DMS79 treated with DMSO at 0.1 percent for 48 hours (cell line): ENCODE data around the gene SRC.
"Not testable (repeated sequence)": the region's sequence is repeated elsewhere in the genome, so short reads cannot be mapped to it uniquely, and the experiment has no call there.

Source experiments
- DNase-seq: peaks from one replicate; lab custom pipeline; 2025; lab: John Stamatoyannopoulos, UW

Gene SRC

GRCh38 chr20:37364013-37364926 is 18.3 kb downstream of the SRC start:
- no peak for DNase-seq

GRCh38 chr20:37364927-37365272 is 19.0 kb downstream of the SRC start:
- no peak for DNase-seq

GRCh38 chr20:37365760-37366638 is 20.1 kb downstream of the SRC start:
- DNase-seq, result no peak

- DNase-seq, result no peak
These were observed 20.8 kb downstream of the SRC start for GRCh38 chr20:37366743-37367142.

GRCh38 chr20:37369846-37370245 is 23.9 kb downstream of the SRC start:
- no peak for DNase-seq

- not testable (repeated sequence) for DNase-seq
These were observed 25.9 kb downstream of the SRC start for GRCh38 chr20:37371845-37372244.

- no peak for DNase-seq
These were observed 26.5 kb downstream of the SRC start for GRCh38 chr20:37372441-37372840.

GRCh38 chr20:37373020-37373598 is 27.2 kb downstream of the SRC start:
- DNase-seq, result no peak

GRCh38 chr20:37375227-37375626 is 29.3 kb downstream of the SRC start:
- no peak for DNase-seq

- DNase-seq, result no peak
These were observed 30.4 kb downstream of the SRC start for GRCh38 chr20:37376324-37376723.

- DNase-seq, result no peak
These were observed 30.9 kb downstream of the SRC start for GRCh38 chr20:37376791-37377190.

- no peak for DNase-seq
These were observed 31.6 kb downstream of the SRC start for GRCh38 chr20:37377346-37378081.

GRCh38 chr20:37378420-37378784 is 32.5 kb downstream of the SRC start:
- no peak for DNase-seq

GRCh38 chr20:37378785-37379598 is 33.1 kb downstream of the SRC start:
- no peak for DNase-seq

GRCh38 chr20:37379967-37380828 is 34.3 kb downstream of the SRC start:
- no peak for DNase-seq

GRCh38 chr20:37380864-37381579 is 35.1 kb downstream of the SRC start:
- DNase-seq, result no peak

- DNase-seq, result no peak
These were observed 35.9 kb downstream of the SRC start for GRCh38 chr20:37381621-37382471.

GRCh38 chr20:37382482-37383120 is 36.7 kb downstream of the SRC start:
- DNase-seq, result no peak
